ENCODE results near the gene MAN2A1. TPM values are rescaled to one million over a fixed set of nuclear protein-coding genes. Genes with fewer than 3 reads are reported as not detected.

Gene MAN2A1
- total RNA-seq, 2 donors from 2014 or later = 29.6 to 36.2 TPM

- WGBS = 82% methylated on average over 3 of the region's 3 CpGs
- H3K27ac ChIP-seq = no peak overlapping the region
Measured at GRCh38 chr5:109833946-109834345, 144.2 kb downstream of the MAN2A1 start.

GRCh38 chr5:109836280-109836679, 146.6 kb downstream of the MAN2A1 start:
- H3K4me3 ChIP-seq = no peak overlapping the region
- no peak for DNase-seq (ENCODE audit: low spot score)
- no peak for TF ChIP-seq POLR2A (IDR thresholded peaks at IDR 0.05)
- TF ChIP-seq CTCF (IDR thresholded peaks at IDR 0.05) = no peak
- no peak for TF ChIP-seq POLR2AphosphoS5 (IDR thresholded peaks at IDR 0.05)
- no peaks in the 10 kb centered on the region for H3K27me3 ChIP-seq (replicated peaks; ENCODE audit: insufficient read depth)
- WGBS = 92% methylated on average over 8 of the region's 8 CpGs
- no peaks in the 10 kb centered on the region for H3K4me1 ChIP-seq (replicated peaks)
- intact Hi-C loops (cut with DNase I) = no loop called here
- no peaks in the 10 kb centered on the region for H3K9me3 ChIP-seq
- no peak overlapping the region for H3K27ac ChIP-seq
- no peaks in the 10 kb centered on the region for H3K36me3 ChIP-seq

More at GRCh38 chr5:109833946-109834345, 144.2 kb downstream of the MAN2A1 start:
- Histone ChIP-seq H3K9me3 (no peaks in the 10 kb centered on the region), H3K27me3 (replicated peaks; ENCODE audit: insufficient read depth) (no peaks in the 10 kb centered on the region), H3K4me3 (no peak overlapping the region), H3K4me1 (replicated peaks) (no peaks in the 10 kb centered on the region), H3K36me3 (no peaks in the 10 kb centered on the region)
- DNase-seq (ENCODE audit: low spot score) = no peak
- intact Hi-C loops (cut with DNase I) = no loop called here
- TF ChIP-seq CTCF (IDR thresholded peaks at IDR 0.05) (no peak), POLR2AphosphoS5 (IDR thresholded peaks at IDR 0.05) (no peak), POLR2A (IDR thresholded peaks at IDR 0.05) (no peak)

- no peak overlapping the region for H3K27ac ChIP-seq
- no peak for DNase-seq (ENCODE audit: low spot score)
- intact Hi-C loops (cut with DNase I) = no loop called here
- H3K9me3 ChIP-seq = no peaks in the 10 kb centered on the region
- WGBS = 93% methylated on average over 6 of the region's 6 CpGs
- no peak overlapping the region for H3K4me3 ChIP-seq
- H3K27me3 ChIP-seq (replicated peaks; ENCODE audit: insufficient read depth) = no peaks in the 10 kb centered on the region
- no peaks in the 10 kb centered on the region for H3K36me3 ChIP-seq
- no peak for TF ChIP-seq CTCF (IDR thresholded peaks at IDR 0.05)
- no peak for TF ChIP-seq POLR2AphosphoS5 (IDR thresholded peaks at IDR 0.05)
- TF ChIP-seq POLR2A (IDR thresholded peaks at IDR 0.05) = no peak
- no peaks in the 10 kb centered on the region for H3K4me1 ChIP-seq (replicated peaks)
Measured at GRCh38 chr5:109837231-109837861, 147.6 kb downstream of the MAN2A1 start.

GRCh38 chr5:109838157-109838556, 148.4 kb downstream of the MAN2A1 start:
- WGBS = 97% methylated on average over 1 of the region's 1 CpG
- no peaks in the 10 kb centered on the region for H3K27me3 ChIP-seq (replicated peaks; ENCODE audit: insufficient read depth)
- intact Hi-C loops (cut with DNase I) = no loop called here
- no peaks in the 10 kb centered on the region for H3K36me3 ChIP-seq
- H3K4me3 ChIP-seq = no peak overlapping the region
- no peak for TF ChIP-seq CTCF (IDR thresholded peaks at IDR 0.05)
- no peak overlapping the region for H3K27ac ChIP-seq
- no peaks in the 10 kb centered on the region for H3K4me1 ChIP-seq (replicated peaks)
- DNase-seq (ENCODE audit: low spot score) = no peak
- H3K9me3 ChIP-seq = no peaks in the 10 kb centered on the region

GRCh38 chr5:109844148-109844547, 154.4 kb downstream of the MAN2A1 start:
- DNase-seq (ENCODE audit: low spot score) = no peak
- WGBS = 90% methylated on average over 4 of the region's 4 CpGs
- intact Hi-C loops (cut with DNase I) = no loop called here
- H3K4me1 ChIP-seq (replicated peaks) = no peaks in the 10 kb centered on the region
- H3K4me3 ChIP-seq = no peak overlapping the region
- H3K27ac ChIP-seq = no peak overlapping the region
- no peaks in the 10 kb centered on the region for H3K9me3 ChIP-seq
- TF ChIP-seq CTCF (IDR thresholded peaks at IDR 0.05) = no peak
- TF ChIP-seq POLR2AphosphoS5 (IDR thresholded peaks at IDR 0.05) = no peak
- no peak for TF ChIP-seq POLR2A (IDR thresholded peaks at IDR 0.05)
- H3K36me3 ChIP-seq = no peaks in the 10 kb centered on the region
- H3K27me3 ChIP-seq (replicated peaks; ENCODE audit: insufficient read depth) = no peaks in the 10 kb centered on the region
